ENCODE measurements around the gene IFIT2. TPM values are rescaled to one million over a fixed set of nuclear protein-coding genes. Genes with fewer than 3 reads are reported as not detected.

IFIT2 gene
- total and polyA plus RNA-seq, 2 experiments from 2014 or later, result 0.10 TPM; not detected in 1

- TF ChIP-seq REST (IDR thresholded peaks at IDR 0.05; ENCODE audit: unreplicated experiment), result no peak
These were observed 31.7 kb upstream of the IFIT2 start (continued) for GRCh38 chr10:89270153-89270483.

GRCh38 chr10:89271532-89271931 is 30.3 kb upstream of the IFIT2 start:
- H3K27me3 Mint-ChIP-seq (ENCODE audit: insufficient read depth, low read depth, poor library complexity), result peaks cover 2% of the 10 kb centered on the region
- peaks cover 4% of the 10 kb centered on the region for H3K4me1 Mint-ChIP-seq
- Histone ChIP-seq H3K4me1 (ENCODE audit: insufficient read depth) (no peaks in the 10 kb centered on the region; the same call in 1 of the 2 replicates), H3F3A (replicated peaks; ENCODE audit: low read depth) (no peaks in the 10 kb centered on the region), H2AFZ (no peak overlapping the region), H3K79me2 (replicated peaks; ENCODE audit: insufficient read depth) (no peaks in the 10 kb centered on the region), H3K27ac (ENCODE audit: low read depth) (no peak overlapping the region), H3K9me2 (ENCODE audit: insufficient read depth) (0 out of 2 replicates have a peak, but pooled peaks cover 8% of the 10 kb centered on the region), H4K20me1 (replicated peaks; ENCODE audit: insufficient read depth) (no peaks in the 10 kb centered on the region), H3K4me3 (no peak overlapping the region), H3K36me3 (ENCODE audit: insufficient read depth) (no peaks in the 10 kb centered on the region), H3K27me3 (ENCODE audit: insufficient read depth) (no peaks in the 10 kb centered on the region), H3K4me2 (no peak overlapping the region)
- no peak overlapping the region for H3K4me3 Mint-ChIP-seq
- H3K9me3 Mint-ChIP-seq, result no peaks in the 10 kb centered on the region
- H3K27ac Mint-ChIP-seq, result no peak overlapping the region
- no peak for DNase-seq (ENCODE audit: low spot score)
- no peaks in the 10 kb centered on the region for H3K36me3 Mint-ChIP-seq (ENCODE audit: low read depth)
- no peak for ATAC-seq
- TF ChIP-seq POLR2AphosphoS5 (IDR thresholded peaks at IDR 0.05; ENCODE audit: low read depth) (no peak), ETS1 (IDR thresholded peaks at IDR 0.05) (no peak), EZH2 (IDR thresholded peaks at IDR 0.05; ENCODE audit: low read depth, unreplicated experiment) (no peak), ZNF114 (CRISPR knock-in tag; IDR thresholded peaks at IDR 0.05) (no peak), EZH2phosphoT487 (IDR thresholded peaks at IDR 0.05; ENCODE audit: unreplicated experiment) (no peak), REST (IDR thresholded peaks at IDR 0.05; ENCODE audit: unreplicated experiment) (no peak), NANOG (IDR thresholded peaks at IDR 0.05; ENCODE audit: borderline replicate concordance) (no peak), CREB1 (CRISPR knock-in tag; IDR thresholded peaks at IDR 0.05; ENCODE audit: low read depth) (no peak), ZNF331 (CRISPR knock-in tag; IDR thresholded peaks at IDR 0.05; ENCODE audit: low read depth) (no peak), ZNF462 (CRISPR knock-in tag; IDR thresholded peaks at IDR 0.05) (no peak), STAT1 (IDR thresholded peaks at IDR 0.05; ENCODE audit: unreplicated experiment) (no peak)

Data from GM23338 (cell line).